ENCODE data around the gene ME3. TPM values are rescaled to one million over a fixed set of nuclear protein-coding genes. Genes with fewer than 3 reads are reported as not detected.

Gene ME3
- total and polyA plus RNA-seq, 2 donors (not counting 1 experiment from before 2014, with no cell fraction given), result 1.3 TPM; not detected in 1

- Histone ChIP-seq H3K4me1 (ENCODE audit: control insufficient read depth in 2 of 2, insufficient read depth in 2 of 2, low read length in 2 of 2) (no peaks in the 10 kb centered on the region), H2AFZ (ENCODE audit: insufficient read depth, low read depth, low read length, poor library complexity, severe bottlenecking) (no peak overlapping the region), H3K79me2 (ENCODE audit: control insufficient read depth, insufficient read depth, low read length) (no peaks in the 10 kb centered on the region), H3K9ac (ENCODE audit: low read length) (no peak overlapping the region), H3K4me3 (ENCODE audit: control extremely low read depth in 1 of 5, extremely low read depth in 1 of 5, insufficient read depth in 1 of 5, low read depth in 2 of 5, low read length in 4 of 5) (no peak overlapping the region), H3K9me3 (ENCODE audit: control extremely low read depth in 1 of 3, control insufficient read depth in 2 of 3, insufficient read depth in 1 of 3, low read length in 2 of 3) (no peaks in the 10 kb centered on the region), H3K4me2 (replicated peaks; ENCODE audit: low read depth, low read length, poor library complexity, severe bottlenecking) (no peak overlapping the region), H3K27me3 (replicated peaks in 1 of 4; ENCODE audit: control extremely low read depth in 1 of 4, control insufficient read depth in 3 of 4, insufficient read depth in 4 of 4, low read length in 3 of 4) (peaks cover 0 to 2% (median 0%) of the 10 kb centered on the region in 4 experiments), H3K27ac (ENCODE audit: low read length in 2 of 2) (no peak overlapping the region), H4K20me1 (ENCODE audit: control insufficient read depth, insufficient read depth, low read length, poor library complexity, severe bottlenecking) (no peaks in the 10 kb centered on the region), H3K36me3 (replicated peaks in 1 of 2; ENCODE audit: control extremely low read depth in 1 of 2, control insufficient read depth in 1 of 2, extremely low read depth in 1 of 2, insufficient read depth in 2 of 2, low read length in 1 of 2) (no peaks in the 10 kb centered on the region)
- ChIA-PET CTCF (no interaction called here), POLR2A (no interaction called here)
- ATAC-seq (ENCODE audit: low read depth) (no peak), DNase-seq (no peak)
- TF ChIP-seq EZH2 (IDR thresholded peaks at IDR 0.05; ENCODE audit: borderline replicate concordance, insufficient read depth, low read depth, low read length, poor library complexity, severe bottlenecking), result no peak
- TF ChIP-seq, protein P1, sequence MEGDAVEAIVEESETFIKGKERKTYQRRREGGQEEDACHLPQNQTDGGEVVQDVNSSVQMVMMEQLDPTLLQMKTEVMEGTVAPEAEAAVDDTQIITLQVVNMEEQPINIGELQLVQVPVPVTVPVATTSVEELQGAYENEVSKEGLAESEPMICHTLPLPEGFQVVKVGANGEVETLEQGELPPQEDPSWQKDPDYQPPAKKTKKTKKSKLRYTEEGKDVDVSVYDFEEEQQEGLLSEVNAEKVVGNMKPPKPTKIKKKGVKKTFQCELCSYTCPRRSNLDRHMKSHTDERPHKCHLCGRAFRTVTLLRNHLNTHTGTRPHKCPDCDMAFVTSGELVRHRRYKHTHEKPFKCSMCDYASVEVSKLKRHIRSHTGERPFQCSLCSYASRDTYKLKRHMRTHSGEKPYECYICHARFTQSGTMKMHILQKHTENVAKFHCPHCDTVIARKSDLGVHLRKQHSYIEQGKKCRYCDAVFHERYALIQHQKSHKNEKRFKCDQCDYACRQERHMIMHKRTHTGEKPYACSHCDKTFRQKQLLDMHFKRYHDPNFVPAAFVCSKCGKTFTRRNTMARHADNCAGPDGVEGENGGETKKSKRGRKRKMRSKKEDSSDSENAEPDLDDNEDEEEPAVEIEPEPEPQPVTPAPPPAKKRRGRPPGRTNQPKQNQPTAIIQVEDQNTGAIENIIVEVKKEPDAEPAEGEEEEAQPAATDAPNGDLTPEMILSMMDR (IDR thresholded peaks at IDR 0.05), result no peak
- H3K9me3 Mint-ChIP-seq (ENCODE audit: insufficient read depth), result no peaks in the 10 kb centered on the region
- no peaks in the 10 kb centered on the region for H3K4me1 Mint-ChIP-seq
- intact Hi-C loops (cut with micrococcal nuclease), result no loop called here
- no peak overlapping the region for H3K27ac Mint-ChIP-seq
- no peak overlapping the region for H3K4me3 Mint-ChIP-seq
- WGBS (ENCODE audit: insufficient coverage), result 100% methylated on average over 1 of the region's 2 CpGs
- H3K27me3 Mint-ChIP-seq, result peaks cover 24% of the 10 kb centered on the region
Measured at GRCh38 chr11:86578727-86579405, 93.5 kb downstream of the ME3 start.
